GM23338 (cell line): ENCODE results near the gene CRACR2B.

Experiments used
- EZH2 ChIP-seq: fragments of 200-600 bp; sonication (generic); IDR thresholded peaks from one replicate; pipeline ENCODE4 v1.8.0; 2017; ENCODE audit warnings: antibody characterized with exemption, mild to moderate bottlenecking, low read depth; ENCODE audit not compliant: unreplicated experiment
- EZH2phosphoT487 ChIP-seq: fragments of 200-600 bp; sonication (generic); IDR thresholded peaks from one replicate; pipeline ENCODE4 v1.8.1; 2018; ENCODE audit warnings: antibody characterized with exemption; ENCODE audit not compliant: unreplicated experiment
- JUNB ChIP-seq: IDR thresholded peaks from one replicate; pipeline ENCODE4 v1.6.1; 2016; ENCODE audit warnings: antibody characterized with exemption; ENCODE audit not compliant: unreplicated experiment
- POLR2AphosphoS5 ChIP-seq: IDR thresholded peaks from 2 replicates; pipeline ENCODE4 v1.6.1; 2016; ENCODE audit warnings: antibody characterized with exemption, low read depth
- TF ChIP-seq, protein P1 (sequence below), 2 experiments: fragments of 200-600 bp in 1 of 2; sonication (generic) in 1 of 2; conservative IDR thresholded peaks; 2 replicates each; pipeline versions ENCODE4 v1.5.1 to v1.6.1; 2016 to 2017; ENCODE audit warnings: antibody characterized with exemption in 2 of 2, low read depth in 2 of 2, mild to moderate bottlenecking in 2 of 2, moderate library complexity in 1 of 2
- TF ChIP-seq, protein P2 (sequence below): IDR thresholded peaks from one replicate; pipeline ENCODE4 v1.6.1; 2018; ENCODE audit warnings: antibody characterized with exemption; ENCODE audit not compliant: unreplicated experiment
- TF ChIP-seq, protein P3 (sequence below): IDR thresholded peaks from 2 replicates; pipeline ENCODE4 v1.6.1; 2016; ENCODE audit warnings: antibody characterized with exemption

DNA sequence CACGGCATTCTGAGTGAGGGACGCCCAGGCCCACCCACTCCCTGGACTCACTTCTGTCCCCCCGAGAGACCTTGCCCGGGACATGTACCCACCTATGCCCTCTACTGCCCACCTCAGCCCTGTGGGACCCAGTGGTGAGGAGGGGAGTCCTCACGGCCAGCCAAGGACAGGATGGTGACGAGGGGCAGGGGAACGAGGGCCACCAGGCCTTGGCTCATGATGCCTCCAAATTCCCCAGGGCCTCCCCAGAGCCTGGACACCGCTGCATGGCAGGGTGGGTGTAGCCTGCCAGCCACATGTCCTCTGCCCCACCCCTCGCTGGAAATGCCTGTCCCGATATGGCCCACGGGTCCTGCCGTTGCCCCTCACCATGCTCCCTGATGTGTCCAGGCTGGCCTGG, 41.1 kb downstream of the CRACR2B start:
- TF ChIP-seq, protein P1, sequence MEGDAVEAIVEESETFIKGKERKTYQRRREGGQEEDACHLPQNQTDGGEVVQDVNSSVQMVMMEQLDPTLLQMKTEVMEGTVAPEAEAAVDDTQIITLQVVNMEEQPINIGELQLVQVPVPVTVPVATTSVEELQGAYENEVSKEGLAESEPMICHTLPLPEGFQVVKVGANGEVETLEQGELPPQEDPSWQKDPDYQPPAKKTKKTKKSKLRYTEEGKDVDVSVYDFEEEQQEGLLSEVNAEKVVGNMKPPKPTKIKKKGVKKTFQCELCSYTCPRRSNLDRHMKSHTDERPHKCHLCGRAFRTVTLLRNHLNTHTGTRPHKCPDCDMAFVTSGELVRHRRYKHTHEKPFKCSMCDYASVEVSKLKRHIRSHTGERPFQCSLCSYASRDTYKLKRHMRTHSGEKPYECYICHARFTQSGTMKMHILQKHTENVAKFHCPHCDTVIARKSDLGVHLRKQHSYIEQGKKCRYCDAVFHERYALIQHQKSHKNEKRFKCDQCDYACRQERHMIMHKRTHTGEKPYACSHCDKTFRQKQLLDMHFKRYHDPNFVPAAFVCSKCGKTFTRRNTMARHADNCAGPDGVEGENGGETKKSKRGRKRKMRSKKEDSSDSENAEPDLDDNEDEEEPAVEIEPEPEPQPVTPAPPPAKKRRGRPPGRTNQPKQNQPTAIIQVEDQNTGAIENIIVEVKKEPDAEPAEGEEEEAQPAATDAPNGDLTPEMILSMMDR (conservative IDR thresholded peaks at IDR 0.05; ENCODE audit: low read depth in 2 of 2), result no peak
- TF ChIP-seq JUNB, result no peak
- no peak for TF ChIP-seq EZH2
- TF ChIP-seq POLR2AphosphoS5, result peak; percentile 2; the same call in 1 of the 2 replicates
- TF ChIP-seq EZH2phosphoT487, result no peak
- TF ChIP-seq, protein P2, sequence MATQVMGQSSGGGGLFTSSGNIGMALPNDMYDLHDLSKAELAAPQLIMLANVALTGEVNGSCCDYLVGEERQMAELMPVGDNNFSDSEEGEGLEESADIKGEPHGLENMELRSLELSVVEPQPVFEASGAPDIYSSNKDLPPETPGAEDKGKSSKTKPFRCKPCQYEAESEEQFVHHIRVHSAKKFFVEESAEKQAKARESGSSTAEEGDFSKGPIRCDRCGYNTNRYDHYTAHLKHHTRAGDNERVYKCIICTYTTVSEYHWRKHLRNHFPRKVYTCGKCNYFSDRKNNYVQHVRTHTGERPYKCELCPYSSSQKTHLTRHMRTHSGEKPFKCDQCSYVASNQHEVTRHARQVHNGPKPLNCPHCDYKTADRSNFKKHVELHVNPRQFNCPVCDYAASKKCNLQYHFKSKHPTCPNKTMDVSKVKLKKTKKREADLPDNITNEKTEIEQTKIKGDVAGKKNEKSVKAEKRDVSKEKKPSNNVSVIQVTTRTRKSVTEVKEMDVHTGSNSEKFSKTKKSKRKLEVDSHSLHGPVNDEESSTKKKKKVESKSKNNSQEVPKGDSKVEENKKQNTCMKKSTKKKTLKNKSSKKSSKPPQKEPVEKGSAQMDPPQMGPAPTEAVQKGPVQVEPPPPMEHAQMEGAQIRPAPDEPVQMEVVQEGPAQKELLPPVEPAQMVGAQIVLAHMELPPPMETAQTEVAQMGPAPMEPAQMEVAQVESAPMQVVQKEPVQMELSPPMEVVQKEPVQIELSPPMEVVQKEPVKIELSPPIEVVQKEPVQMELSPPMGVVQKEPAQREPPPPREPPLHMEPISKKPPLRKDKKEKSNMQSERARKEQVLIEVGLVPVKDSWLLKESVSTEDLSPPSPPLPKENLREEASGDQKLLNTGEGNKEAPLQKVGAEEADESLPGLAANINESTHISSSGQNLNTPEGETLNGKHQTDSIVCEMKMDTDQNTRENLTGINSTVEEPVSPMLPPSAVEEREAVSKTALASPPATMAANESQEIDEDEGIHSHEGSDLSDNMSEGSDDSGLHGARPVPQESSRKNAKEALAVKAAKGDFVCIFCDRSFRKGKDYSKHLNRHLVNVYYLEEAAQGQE, result no peak
- TF ChIP-seq, protein P3, sequence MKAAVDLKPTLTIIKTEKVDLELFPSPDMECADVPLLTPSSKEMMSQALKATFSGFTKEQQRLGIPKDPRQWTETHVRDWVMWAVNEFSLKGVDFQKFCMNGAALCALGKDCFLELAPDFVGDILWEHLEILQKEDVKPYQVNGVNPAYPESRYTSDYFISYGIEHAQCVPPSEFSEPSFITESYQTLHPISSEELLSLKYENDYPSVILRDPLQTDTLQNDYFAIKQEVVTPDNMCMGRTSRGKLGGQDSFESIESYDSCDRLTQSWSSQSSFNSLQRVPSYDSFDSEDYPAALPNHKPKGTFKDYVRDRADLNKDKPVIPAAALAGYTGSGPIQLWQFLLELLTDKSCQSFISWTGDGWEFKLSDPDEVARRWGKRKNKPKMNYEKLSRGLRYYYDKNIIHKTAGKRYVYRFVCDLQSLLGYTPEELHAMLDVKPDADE, result no peak
